ENCODE results near the gene YBEY. TPM values are rescaled to one million over a fixed set of nuclear protein-coding genes. Genes with fewer than 3 reads are reported as not detected.
"Not testable (repeated sequence)": the region's sequence is repeated elsewhere in the genome, so short reads cannot be mapped to it uniquely, and the experiment has no call there.

YBEY gene
- total RNA-seq, 1 donor from 2014 or later: 7.0 TPM

DNA sequence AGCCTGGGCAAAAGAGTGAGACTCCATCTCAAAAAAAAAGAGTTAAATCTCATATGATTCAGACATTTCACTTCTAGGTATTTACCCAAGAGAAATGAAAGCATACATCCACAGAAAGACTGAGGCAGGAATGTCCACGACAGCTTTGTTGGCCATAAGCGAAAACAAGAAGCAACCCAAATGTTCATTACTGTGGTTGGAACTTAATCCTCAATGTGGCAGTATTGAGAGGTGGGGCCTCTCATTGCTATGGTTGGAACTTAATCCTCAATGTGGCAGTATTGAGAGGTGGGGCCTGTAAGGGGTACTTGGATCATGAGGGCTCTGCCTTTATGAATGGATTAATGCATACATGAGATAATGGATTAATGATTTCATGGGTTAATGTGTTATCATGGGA is 22.3 kb downstream of the YBEY start:
- Mint-ChIP-seq H3K27me3 (ENCODE audit: unreplicated experiment) (no peaks in the 10 kb centered on the region), H3K36me3 (ENCODE audit: low read depth, unreplicated experiment) (peaks cover 10% of the 10 kb centered on the region), H3K27ac (ENCODE audit: unreplicated experiment) (no peak overlapping the region), H3K4me3 (ENCODE audit: unreplicated experiment) (no peak overlapping the region), H3K4me1 (ENCODE audit: unreplicated experiment) (no peaks in the 10 kb centered on the region), H3K9me3 (ENCODE audit: unreplicated experiment) (no peaks in the 10 kb centered on the region)
- DNase-seq (ENCODE audit: low spot score): no peak
- TF ChIP-seq, protein P1, sequence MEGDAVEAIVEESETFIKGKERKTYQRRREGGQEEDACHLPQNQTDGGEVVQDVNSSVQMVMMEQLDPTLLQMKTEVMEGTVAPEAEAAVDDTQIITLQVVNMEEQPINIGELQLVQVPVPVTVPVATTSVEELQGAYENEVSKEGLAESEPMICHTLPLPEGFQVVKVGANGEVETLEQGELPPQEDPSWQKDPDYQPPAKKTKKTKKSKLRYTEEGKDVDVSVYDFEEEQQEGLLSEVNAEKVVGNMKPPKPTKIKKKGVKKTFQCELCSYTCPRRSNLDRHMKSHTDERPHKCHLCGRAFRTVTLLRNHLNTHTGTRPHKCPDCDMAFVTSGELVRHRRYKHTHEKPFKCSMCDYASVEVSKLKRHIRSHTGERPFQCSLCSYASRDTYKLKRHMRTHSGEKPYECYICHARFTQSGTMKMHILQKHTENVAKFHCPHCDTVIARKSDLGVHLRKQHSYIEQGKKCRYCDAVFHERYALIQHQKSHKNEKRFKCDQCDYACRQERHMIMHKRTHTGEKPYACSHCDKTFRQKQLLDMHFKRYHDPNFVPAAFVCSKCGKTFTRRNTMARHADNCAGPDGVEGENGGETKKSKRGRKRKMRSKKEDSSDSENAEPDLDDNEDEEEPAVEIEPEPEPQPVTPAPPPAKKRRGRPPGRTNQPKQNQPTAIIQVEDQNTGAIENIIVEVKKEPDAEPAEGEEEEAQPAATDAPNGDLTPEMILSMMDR (IDR thresholded peaks at IDR 0.05; ENCODE audit: unreplicated experiment): no peak

DNA sequence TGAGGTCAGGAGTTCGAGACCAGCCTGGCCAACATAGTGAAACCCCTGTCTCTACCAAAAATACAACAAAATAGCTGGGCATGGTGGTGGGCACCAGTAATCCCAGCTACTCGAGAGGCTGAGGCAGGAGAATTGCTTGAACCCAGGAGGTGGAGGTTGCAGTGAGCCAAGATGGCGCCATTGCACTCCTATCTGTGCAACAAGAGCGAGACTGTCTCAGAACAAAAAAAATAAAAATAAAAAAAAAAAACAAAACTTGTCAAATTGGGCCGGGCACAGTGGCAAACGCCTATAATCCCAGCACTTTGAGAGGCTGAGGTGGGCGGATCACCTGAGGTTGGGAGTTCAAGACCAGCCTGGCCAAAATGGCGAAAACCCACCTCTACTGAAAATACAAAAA is 24.1 kb downstream of the YBEY start:
- not testable (repeated sequence) for H3K36me3 Mint-ChIP-seq (ENCODE audit: low read depth, unreplicated experiment); H3K4me1 Mint-ChIP-seq (ENCODE audit: unreplicated experiment); H3K9me3 Mint-ChIP-seq (ENCODE audit: unreplicated experiment); H3K27me3 Mint-ChIP-seq (ENCODE audit: unreplicated experiment); DNase-seq (ENCODE audit: low spot score); H3K4me3 Mint-ChIP-seq (ENCODE audit: unreplicated experiment); H3K27ac Mint-ChIP-seq (ENCODE audit: unreplicated experiment)

DNA sequence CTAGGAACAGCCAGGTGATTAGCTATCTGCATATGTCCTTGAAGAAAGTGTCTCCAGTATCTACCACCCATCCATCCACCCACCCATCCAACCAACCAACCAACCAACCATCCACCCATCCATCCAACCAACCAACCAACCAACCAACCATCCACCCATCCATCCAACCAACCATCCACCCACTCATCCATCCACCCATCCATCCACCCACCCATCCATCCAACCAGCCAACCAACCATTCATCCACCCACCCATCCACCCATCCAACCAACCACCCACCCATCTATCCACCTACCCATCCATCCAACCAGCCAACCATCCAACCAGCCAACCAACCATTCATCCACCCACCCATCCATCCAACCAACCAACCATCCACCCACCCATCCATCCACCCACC is 25.4 kb downstream of the YBEY start:
- Mint-ChIP-seq H3K4me3 (ENCODE audit: unreplicated experiment) (no peak overlapping the region), H3K4me1 (ENCODE audit: unreplicated experiment) (no peaks in the 10 kb centered on the region), H3K27me3 (ENCODE audit: unreplicated experiment) (no peaks in the 10 kb centered on the region), H3K36me3 (ENCODE audit: low read depth, unreplicated experiment) (peaks cover 4% of the 10 kb centered on the region), H3K9me3 (ENCODE audit: unreplicated experiment) (no peaks in the 10 kb centered on the region), H3K27ac (ENCODE audit: unreplicated experiment) (no peak overlapping the region)
- DNase-seq (ENCODE audit: low spot score): no peak
- TF ChIP-seq, protein P1 (IDR thresholded peaks at IDR 0.05; ENCODE audit: unreplicated experiment): no peak

DNA sequence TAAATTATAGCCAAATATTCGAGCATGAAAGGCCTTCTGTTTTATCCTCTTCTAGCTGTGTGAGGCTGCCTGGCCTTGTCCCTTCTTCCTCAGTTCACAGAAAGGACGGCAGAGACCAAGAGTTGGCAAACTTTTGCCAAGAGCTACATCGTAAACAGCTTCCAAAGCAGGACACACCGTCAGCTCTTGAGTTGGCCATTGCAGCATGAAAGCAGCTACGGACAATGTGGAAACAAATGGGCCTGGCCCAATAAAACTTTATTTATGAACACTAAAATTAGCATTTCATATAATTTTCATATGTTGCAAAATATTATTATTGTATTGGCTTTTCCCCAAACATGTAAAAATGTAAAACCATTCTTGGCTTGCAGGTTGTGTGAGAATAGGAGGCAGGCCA is 26.8 kb downstream of the YBEY start:
- H3K9me3 Mint-ChIP-seq (ENCODE audit: unreplicated experiment): no peaks in the 10 kb centered on the region
- DNase-seq (ENCODE audit: low spot score): no peak
- peaks cover 4% of the 10 kb centered on the region for H3K36me3 Mint-ChIP-seq (ENCODE audit: low read depth, unreplicated experiment)
- TF ChIP-seq, protein P1 (IDR thresholded peaks at IDR 0.05; ENCODE audit: unreplicated experiment): no peak
- no peak overlapping the region for H3K4me3 Mint-ChIP-seq (ENCODE audit: unreplicated experiment)
- H3K27ac Mint-ChIP-seq (ENCODE audit: unreplicated experiment): no peak overlapping the region
- no peaks in the 10 kb centered on the region for H3K27me3 Mint-ChIP-seq (ENCODE audit: unreplicated experiment)
- H3K4me1 Mint-ChIP-seq (ENCODE audit: unreplicated experiment): no peaks in the 10 kb centered on the region

DNA sequence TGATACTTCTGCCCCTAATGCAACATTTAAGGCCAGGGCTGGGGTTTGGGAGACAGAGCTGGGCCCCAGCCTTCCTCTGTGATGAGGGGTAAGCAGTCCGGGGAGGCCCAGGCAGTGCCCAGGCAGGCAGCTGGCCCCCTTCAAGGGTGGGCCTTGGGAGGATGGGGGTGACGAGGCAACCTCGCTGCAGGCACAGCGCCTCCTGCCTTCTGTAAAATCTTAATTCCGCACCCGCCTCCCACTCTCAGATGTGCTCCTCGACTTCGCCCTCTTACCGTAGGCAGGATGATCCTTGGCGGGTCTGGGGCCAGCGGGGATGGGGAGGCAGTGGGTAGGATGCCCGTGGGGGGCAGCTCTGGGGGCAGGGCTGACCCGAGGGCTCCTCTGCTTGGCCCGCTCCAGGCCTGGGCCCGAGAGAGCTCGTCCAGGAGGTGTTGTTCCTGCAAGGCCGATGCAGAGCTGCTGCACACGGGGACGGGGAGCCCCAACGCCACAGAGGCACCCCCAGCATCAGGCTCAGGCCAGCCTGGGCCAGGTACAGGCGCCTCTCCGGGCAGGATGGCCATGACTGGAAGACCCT is 28.4 kb downstream of the YBEY start:
- no peaks in the 10 kb centered on the region for H3K27me3 Mint-ChIP-seq (ENCODE audit: unreplicated experiment)
- no peak overlapping the region for H3K27ac Mint-ChIP-seq (ENCODE audit: unreplicated experiment)
- TF ChIP-seq, protein P1 (IDR thresholded peaks at IDR 0.05; ENCODE audit: unreplicated experiment): no peak
- peaks cover 4% of the 10 kb centered on the region for H3K36me3 Mint-ChIP-seq (ENCODE audit: low read depth, unreplicated experiment)
- no peaks in the 10 kb centered on the region for H3K9me3 Mint-ChIP-seq (ENCODE audit: unreplicated experiment)
- no peaks in the 10 kb centered on the region for H3K4me1 Mint-ChIP-seq (ENCODE audit: unreplicated experiment)
- no peak for DNase-seq (ENCODE audit: low spot score)
- no peak overlapping the region for H3K4me3 Mint-ChIP-seq (ENCODE audit: unreplicated experiment)
